ENCODE results near the gene PYGL.
A peak's percentile ranks its signal among the peaks of the same experiment; 100 is the strongest.
"Not testable (repeated sequence)": the region's sequence is repeated elsewhere in the genome, so short reads cannot be mapped to it uniquely, and the experiment has no call there.

The PYGL gene

DNA sequence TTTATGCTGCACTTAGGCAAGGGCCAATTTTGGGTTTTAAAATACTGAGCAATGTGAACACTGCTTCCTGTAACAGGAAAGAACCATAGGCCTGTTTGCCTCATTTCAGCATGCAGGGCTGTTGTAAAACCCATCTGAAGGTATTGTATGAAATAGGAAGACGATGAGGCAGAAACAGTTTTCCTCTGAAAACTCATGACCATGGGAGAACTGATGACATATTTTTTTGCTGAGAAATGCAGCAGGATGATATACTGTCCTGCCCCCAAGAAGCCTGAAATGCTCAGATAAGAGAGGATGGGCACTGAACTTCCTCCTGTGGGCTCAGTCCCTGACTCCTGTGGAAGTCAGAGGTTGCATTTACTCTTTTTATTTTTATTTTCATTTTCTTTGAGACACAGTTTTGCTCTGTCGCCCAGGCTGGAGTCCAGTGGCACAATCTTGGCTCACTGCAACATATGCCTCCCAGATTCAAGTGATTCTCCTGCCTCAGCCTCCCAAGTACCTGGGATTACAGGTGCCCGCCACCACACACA lies 17.4 kb downstream of the PYGL start:
- Histone ChIP-seq H3K4me3 (ENCODE audit: extremely low read depth, insufficient read depth, low read length, poor library complexity, severe bottlenecking) (no peak overlapping the region), H3K36me3 (ENCODE audit: control insufficient read depth, insufficient read depth, low read length) (peaks cover 10% of the 10 kb centered on the region), H3K27ac (ENCODE audit: low read depth, low read length, severe bottlenecking) (no peak overlapping the region), H3K9me3 (ENCODE audit: control insufficient read depth, low read length) (no peaks in the 10 kb centered on the region), H3K4me1 (ENCODE audit: control insufficient read depth, insufficient read depth, low read length, poor library complexity, severe bottlenecking) (no peaks in the 10 kb centered on the region)
- WGBS, 2 experiments (ENCODE audit: insufficient coverage in 2 of 2) = 79 to 94% methylated on average over 2 of the region's 3 CpGs

GRCh38 chr14:50924843-50925242 lies 19.4 kb downstream of the PYGL start:
- H3K4me1 ChIP-seq (ENCODE audit: control insufficient read depth, insufficient read depth, low read length, poor library complexity, severe bottlenecking) = peaks cover 9% of the 10 kb centered on the region
- 80 to 90% methylated on average over 1 to 2 of the region's 4 CpGs for WGBS, 2 experiments (ENCODE audit: insufficient coverage in 2 of 2)
- no peak overlapping the region for H3K4me3 ChIP-seq (ENCODE audit: extremely low read depth, insufficient read depth, low read length, poor library complexity, severe bottlenecking)

GRCh38 chr14:50924236-50924635 lies 20.0 kb downstream of the PYGL start:
- H3K27ac ChIP-seq (ENCODE audit: low read depth, low read length, severe bottlenecking) = no peak overlapping the region
- WGBS, 2 experiments (ENCODE audit: insufficient coverage in 2 of 2) = 94 to 95% methylated on average over 4 to 5 of the region's 6 CpGs
- H3K36me3 ChIP-seq (ENCODE audit: control insufficient read depth, insufficient read depth, low read length) = peaks cover 5% of the 10 kb centered on the region
- H3K4me1 ChIP-seq (ENCODE audit: control insufficient read depth, insufficient read depth, low read length, poor library complexity, severe bottlenecking) = peaks cover 11% of the 10 kb centered on the region
- no peaks in the 10 kb centered on the region for H3K9me3 ChIP-seq (ENCODE audit: control insufficient read depth, low read length)
- no peak overlapping the region for H3K4me3 ChIP-seq (ENCODE audit: extremely low read depth, insufficient read depth, low read length, poor library complexity, severe bottlenecking)

More at GRCh38 chr14:50924843-50925242, 19.4 kb downstream of the PYGL start:
- Histone ChIP-seq H3K9me3 (ENCODE audit: control insufficient read depth, low read length) (no peaks in the 10 kb centered on the region), H3K27ac (ENCODE audit: low read depth, low read length, severe bottlenecking) (no peak overlapping the region), H3K36me3 (ENCODE audit: control insufficient read depth, insufficient read depth, low read length) (peaks cover 5% of the 10 kb centered on the region)

DNA sequence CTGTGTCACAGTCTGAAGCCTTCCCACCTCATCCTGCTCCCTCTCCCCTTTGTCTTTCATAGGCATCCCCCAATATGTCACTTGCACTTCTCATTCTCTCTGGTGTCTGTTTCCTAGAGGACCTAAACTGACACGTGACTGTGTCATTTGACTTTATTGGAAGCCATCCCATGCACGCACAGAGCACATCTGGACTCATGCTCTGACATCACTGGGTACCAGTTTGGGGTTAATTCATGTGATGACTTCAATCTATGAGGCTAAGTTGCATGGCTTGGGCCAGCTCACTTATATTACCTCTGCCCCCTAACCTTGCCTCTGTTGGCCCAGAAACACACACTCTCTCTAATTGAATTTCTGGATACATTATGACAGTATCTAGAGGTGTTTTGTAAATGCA lies 21.5 kb downstream of the PYGL start:
- 67 to 96% methylated on average over 1 to 2 of the region's 2 CpGs for WGBS, 2 experiments (ENCODE audit: insufficient coverage in 2 of 2)
- Histone ChIP-seq H3K9me3 (ENCODE audit: control insufficient read depth, low read length) (no peaks in the 10 kb centered on the region), H3K27ac (ENCODE audit: low read depth, low read length, severe bottlenecking) (no peak overlapping the region), H3K36me3 (ENCODE audit: control insufficient read depth, insufficient read depth, low read length) (no peaks in the 10 kb centered on the region), H3K4me1 (ENCODE audit: control insufficient read depth, insufficient read depth, low read length, poor library complexity, severe bottlenecking) (peaks cover 11% of the 10 kb centered on the region), H3K4me3 (ENCODE audit: extremely low read depth, insufficient read depth, low read length, poor library complexity, severe bottlenecking) (no peak overlapping the region)

GRCh38 chr14:50920482-50921230 lies 23.6 kb downstream of the PYGL start:
- peak overlapping the region; percentile 85 for H3K27ac ChIP-seq (ENCODE audit: low read depth, low read length, severe bottlenecking)
- no peak overlapping the region for H3K4me3 ChIP-seq (ENCODE audit: extremely low read depth, insufficient read depth, low read length, poor library complexity, severe bottlenecking)
- 71 to 89% methylated on average over 6 to 8 of the region's 9 CpGs for WGBS, 2 experiments (ENCODE audit: insufficient coverage in 2 of 2)
- no peaks in the 10 kb centered on the region for H3K36me3 ChIP-seq (ENCODE audit: control insufficient read depth, insufficient read depth, low read length)
- H3K9me3 ChIP-seq (ENCODE audit: control insufficient read depth, low read length) = no peaks in the 10 kb centered on the region
- peaks cover 11% of the 10 kb centered on the region for H3K4me1 ChIP-seq (ENCODE audit: control insufficient read depth, insufficient read depth, low read length, poor library complexity, severe bottlenecking)

- 59 to 70% methylated on average over 2 to 4 of the region's 5 CpGs for WGBS, 2 experiments (ENCODE audit: insufficient coverage in 2 of 2)
- not testable (repeated sequence) for H3K36me3 ChIP-seq (ENCODE audit: control insufficient read depth, insufficient read depth, low read length); H3K4me3 ChIP-seq (ENCODE audit: extremely low read depth, insufficient read depth, low read length, poor library complexity, severe bottlenecking)
Measured at GRCh38 chr14:50919524-50919923, 24.8 kb downstream of the PYGL start.

DNA sequence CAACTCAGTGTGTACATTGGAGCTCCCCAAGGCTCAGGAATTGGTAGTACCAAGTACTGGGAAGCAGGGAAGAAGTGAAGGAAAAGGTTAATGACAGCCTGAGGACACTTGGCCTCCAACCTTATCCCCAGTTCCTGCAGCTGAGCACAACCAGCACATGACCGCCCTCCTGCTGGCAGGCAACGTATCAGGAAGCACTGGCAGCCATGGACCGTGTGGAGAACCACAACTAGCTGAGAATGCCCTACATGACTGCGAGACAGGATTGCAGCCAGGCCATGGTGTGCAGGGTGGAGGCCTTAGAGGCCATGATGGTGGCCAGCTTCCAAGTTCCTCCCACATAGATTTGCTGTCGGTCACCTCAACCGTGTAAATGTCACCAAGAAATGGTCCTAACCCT lies 26.8 kb downstream of the PYGL start:
- no peak overlapping the region for H3K4me3 ChIP-seq (ENCODE audit: extremely low read depth, insufficient read depth, low read length, poor library complexity, severe bottlenecking)
- H3K4me1 ChIP-seq (ENCODE audit: control insufficient read depth, insufficient read depth, low read length, poor library complexity, severe bottlenecking) = peaks cover 11% of the 10 kb centered on the region
- H3K36me3 ChIP-seq (ENCODE audit: control insufficient read depth, insufficient read depth, low read length) = peaks cover 12% of the 10 kb centered on the region
- 92 to 96% methylated on average over 5 to 6 of the region's 6 CpGs for WGBS, 2 experiments (ENCODE audit: insufficient coverage in 2 of 2)
- no peak overlapping the region for H3K27ac ChIP-seq (ENCODE audit: low read depth, low read length, severe bottlenecking)
- H3K9me3 ChIP-seq (ENCODE audit: control insufficient read depth, low read length) = no peaks in the 10 kb centered on the region

More at GRCh38 chr14:50919524-50919923, 24.8 kb downstream of the PYGL start:
- peaks cover 11% of the 10 kb centered on the region for H3K4me1 ChIP-seq (ENCODE audit: control insufficient read depth, insufficient read depth, low read length, poor library complexity, severe bottlenecking)
- H3K27ac ChIP-seq (ENCODE audit: low read depth, low read length, severe bottlenecking); H3K9me3 ChIP-seq (ENCODE audit: control insufficient read depth, low read length): not testable (repeated sequence)

DNA sequence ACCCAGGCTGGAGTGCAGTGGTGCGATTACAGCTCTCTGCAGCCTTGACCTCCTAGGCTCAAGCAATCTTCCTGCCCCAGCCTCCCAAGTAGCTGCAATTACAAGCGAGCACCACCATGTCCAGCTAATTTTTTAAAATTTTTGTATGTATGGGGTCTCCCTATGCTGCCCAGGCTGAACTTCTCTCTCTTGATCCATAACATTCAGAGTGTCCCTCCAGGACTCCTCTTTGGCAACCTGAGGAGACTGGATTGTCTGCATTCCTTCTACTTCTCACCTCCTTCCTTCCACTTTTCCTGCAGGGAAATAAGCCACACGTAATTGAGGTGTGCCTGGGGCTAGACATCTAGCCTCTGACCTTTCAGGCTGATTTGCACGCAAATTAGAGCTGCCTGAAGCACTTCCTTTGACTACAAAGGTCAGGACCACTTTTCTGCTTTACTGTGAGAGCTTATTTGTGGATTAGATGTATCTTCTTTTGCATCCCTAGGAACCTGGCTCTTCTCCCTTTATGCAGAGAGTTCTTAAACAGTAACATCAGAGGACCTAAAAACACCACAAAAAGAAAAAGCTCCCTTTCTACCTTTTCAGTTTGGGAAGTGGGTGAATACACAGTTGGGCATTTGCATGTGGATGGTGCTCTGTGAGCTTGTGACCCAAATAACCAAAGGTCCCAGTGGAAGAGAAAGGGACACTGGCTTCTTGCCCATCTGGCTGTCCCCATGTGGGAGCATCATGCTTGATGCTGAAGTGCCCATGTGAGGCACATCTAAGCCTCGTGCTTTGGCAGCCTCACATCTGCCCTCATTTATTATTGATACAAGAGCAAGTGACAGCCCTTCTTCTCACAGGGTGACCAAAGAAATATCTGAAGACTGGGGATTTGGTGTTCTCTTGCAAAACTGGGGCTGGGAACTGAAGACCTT lies 33.5 kb downstream of the PYGL start:
- Histone ChIP-seq H3K27ac (ENCODE audit: low read depth, low read length, severe bottlenecking) (no peak overlapping the region), H3K9me3 (ENCODE audit: control insufficient read depth, low read length) (no peaks in the 10 kb centered on the region), H3K36me3 (ENCODE audit: control insufficient read depth, insufficient read depth, low read length) (peaks cover 23% of the 10 kb centered on the region), H3K4me1 (ENCODE audit: control insufficient read depth, insufficient read depth, low read length, poor library complexity, severe bottlenecking) (no peaks in the 10 kb centered on the region), H3K4me3 (ENCODE audit: extremely low read depth, insufficient read depth, low read length, poor library complexity, severe bottlenecking) (no peak overlapping the region)
- WGBS, 2 experiments (ENCODE audit: insufficient coverage in 2 of 2) = 63 to 72% methylated on average over 2 to 3 of the region's 5 CpGs

DNA sequence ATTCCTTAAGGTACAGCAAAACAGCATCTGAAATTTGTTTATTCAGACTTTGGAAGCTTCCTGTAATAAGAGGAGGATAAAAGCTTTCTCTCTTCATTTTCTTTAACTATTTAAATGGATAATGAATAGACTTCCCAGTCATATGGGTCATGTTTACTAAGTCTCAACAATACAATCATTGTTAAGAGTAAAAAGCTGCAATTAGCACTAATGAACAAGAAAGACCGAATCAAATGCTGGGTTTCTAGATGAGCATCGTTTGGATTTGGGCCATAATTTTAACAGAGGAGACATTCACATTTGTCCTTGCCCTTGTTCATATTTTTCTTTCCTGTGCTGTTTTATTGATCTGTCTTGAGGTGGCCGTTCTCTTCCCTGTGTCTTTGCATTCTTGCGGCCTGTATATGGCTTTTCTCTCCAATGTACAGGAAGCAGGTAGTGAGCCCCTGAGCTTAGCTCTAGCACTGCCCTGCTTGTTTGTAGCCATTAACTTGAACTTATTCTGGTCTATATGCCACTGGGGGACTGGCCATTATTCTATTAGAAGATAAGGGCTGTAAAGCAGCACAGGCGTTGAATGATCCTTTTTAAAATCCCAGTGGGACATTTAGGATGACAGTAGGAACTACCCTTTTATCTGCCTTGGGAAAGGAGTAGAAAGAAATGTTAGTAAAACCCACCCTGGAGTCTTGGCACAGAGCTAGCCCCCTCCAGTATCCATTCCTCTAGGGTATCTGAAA lies 37.8 kb downstream of the PYGL start:
- WGBS, 2 experiments (ENCODE audit: insufficient coverage in 2 of 2) = 71 to 80% methylated on average over 3 to 4 of the region's 5 CpGs
- no peaks in the 10 kb centered on the region for H3K4me1 ChIP-seq (ENCODE audit: control insufficient read depth, insufficient read depth, low read length, poor library complexity, severe bottlenecking)
- peaks cover 9% of the 10 kb centered on the region for H3K9me3 ChIP-seq (ENCODE audit: control insufficient read depth, low read length)
- H3K36me3 ChIP-seq (ENCODE audit: control insufficient read depth, insufficient read depth, low read length) = peaks cover 6% of the 10 kb centered on the region
- no peak overlapping the region for H3K4me3 ChIP-seq (ENCODE audit: extremely low read depth, insufficient read depth, low read length, poor library complexity, severe bottlenecking)
- H3K27ac ChIP-seq (ENCODE audit: low read depth, low read length, severe bottlenecking) = no peak overlapping the region

- no peaks in the 10 kb centered on the region for H3K4me1 ChIP-seq (ENCODE audit: control insufficient read depth, insufficient read depth, low read length, poor library complexity, severe bottlenecking)
- no peak overlapping the region for H3K27ac ChIP-seq (ENCODE audit: low read depth, low read length, severe bottlenecking)
- H3K9me3 ChIP-seq (ENCODE audit: control insufficient read depth, low read length) = peaks cover 9% of the 10 kb centered on the region
- no peak overlapping the region for H3K4me3 ChIP-seq (ENCODE audit: extremely low read depth, insufficient read depth, low read length, poor library complexity, severe bottlenecking)
- H3K36me3 ChIP-seq (ENCODE audit: control insufficient read depth, insufficient read depth, low read length) = peaks cover 4% of the 10 kb centered on the region
Measured at GRCh38 chr14:50904719-50905118, 39.6 kb downstream of the PYGL start.

Data from mesodermal cell (in vitro differentiated cells).